HL-60 (cell line): ENCODE results near the gene COL2A1.

ENCODE experiments used
- DNase-seq, 2 experiments: peaks; one replicate each; pipeline ENCODE4 v3.0.0-alpha.2; 2010 to 2020; ENCODE audit warnings: low read depth in 1 of 2, low spot score in 1 of 2
- H3K27ac ChIP-seq: fragments of 250-450 bp; sonication (Bioruptor Pico); replicated peaks from 2 replicates; pipeline ENCODE4 v1.5.1; 2020; ENCODE audit warnings: mild to moderate bottlenecking, moderate library complexity
- H3K27me3 ChIP-seq: fragments of 250-450 bp; sonication (Bioruptor Pico); 2 replicates; pipeline ENCODE4 v1.5.1; 2021; ENCODE audit warnings: mild to moderate bottlenecking, moderate library complexity; ENCODE audit not compliant: insufficient read depth, poor library complexity, severe bottlenecking
- H3K4me3 ChIP-seq: replicated peaks from 2 replicates; pipeline ENCODE4 v1.5.1; 2011; ENCODE audit warnings: mild to moderate bottlenecking, control low read depth, low read length; ENCODE audit not compliant: insufficient read depth
- CTCF ChIP-seq: IDR thresholded peaks from one replicate; pipeline ENCODE4 v1.5.1; 2011; ENCODE audit warnings: low read length, control low read depth, inconsistent platforms; ENCODE audit not compliant: insufficient read depth
- GABPA ChIP-seq: IDR thresholded peaks from 2 replicates; pipeline ENCODE4 v1.6.1; 2012; ENCODE audit warnings: low read depth
- POLR2AphosphoS5 ChIP-seq: IDR thresholded peaks from 2 replicates; pipeline ENCODE4 v1.6.1; 2012; ENCODE audit warnings: low read depth
- REST ChIP-seq: IDR thresholded peaks from 2 replicates; pipeline ENCODE4 v1.6.1; 2012; ENCODE audit warnings: low read depth; ENCODE audit not compliant: insufficient replicate concordance
- SPI1 ChIP-seq: IDR thresholded peaks from 2 replicates; pipeline ENCODE4 v1.6.1; 2012; ENCODE audit warnings: low read depth, mild to moderate bottlenecking, borderline replicate concordance

Gene COL2A1

DNA sequence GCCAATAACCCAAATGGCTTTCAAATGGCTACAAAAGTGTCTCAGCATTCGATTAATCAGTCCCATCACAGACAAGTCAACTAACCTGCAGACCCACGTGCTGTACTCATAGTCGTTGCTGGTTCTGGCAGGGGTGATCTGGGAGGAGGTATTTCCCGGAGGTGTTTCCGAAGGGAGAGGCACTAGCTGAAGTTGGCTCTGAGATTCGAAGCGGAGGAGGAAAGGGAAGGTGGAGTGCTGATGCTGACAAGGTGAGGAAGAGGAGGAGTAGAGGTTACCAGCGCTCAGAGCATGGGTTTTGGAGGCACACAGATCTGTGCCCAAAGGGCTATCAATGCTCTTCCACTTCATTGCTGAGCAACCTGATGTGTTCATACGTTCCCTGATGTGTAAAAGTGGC is 20.5 kb upstream of the COL2A1 start:
- TF ChIP-seq REST: no peak
- no peak for TF ChIP-seq CTCF
- TF ChIP-seq SPI1: no peak
- no peak for TF ChIP-seq GABPA
- TF ChIP-seq POLR2AphosphoS5: no peak
- DNase-seq: no peak
- Histone ChIP-seq H3K27ac (no peak overlapping the region), H3K4me3 (no peak overlapping the region), H3K27me3 (no peaks in the 10 kb centered on the region)

DNA sequence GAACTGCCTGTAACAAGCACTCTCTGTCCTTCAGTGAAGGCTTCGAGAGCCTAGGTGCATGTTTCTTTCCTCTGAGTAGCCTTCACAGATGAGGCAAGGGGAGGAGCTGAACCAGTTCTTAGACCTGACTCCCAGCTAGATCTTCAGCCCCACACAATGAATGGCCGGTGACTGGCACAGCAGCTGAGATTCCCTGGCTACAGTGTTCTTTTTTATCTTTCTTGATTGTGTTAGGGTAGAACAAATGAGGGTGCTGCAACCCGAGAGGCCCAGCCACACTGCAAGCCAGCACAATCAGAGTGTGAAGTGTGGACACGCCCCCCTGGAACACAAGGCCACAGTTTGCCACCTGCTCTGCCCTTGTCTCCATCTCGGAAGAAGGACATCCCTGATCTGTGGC is 19.1 kb upstream of the COL2A1 start:
- TF ChIP-seq REST (no peak), GABPA (no peak), SPI1 (no peak), CTCF (no peak), POLR2AphosphoS5 (no peak)
- no peak overlapping the region for H3K4me3 ChIP-seq
- H3K27me3 ChIP-seq: no peaks in the 10 kb centered on the region
- H3K27ac ChIP-seq: no peak overlapping the region
- DNase-seq: no peak

- DNase-seq: no peak
- TF ChIP-seq REST (no peak), POLR2AphosphoS5 (no peak), GABPA (no peak), SPI1 (no peak), CTCF (no peak)
- no peak overlapping the region for H3K4me3 ChIP-seq
- H3K27me3 ChIP-seq: peaks cover 3% of the 10 kb centered on the region
- H3K27ac ChIP-seq: no peak overlapping the region
Measured at GRCh38 chr12:48022676-48023385, 18.6 kb upstream of the COL2A1 start.
